Neural progenitor cell (in vitro differentiated cells): Measurements from ENCODE around the gene LHFPL5.

ENCODE experiments used
- EZH2 ChIP-seq: fragments of 200-600 bp; sonication (generic); IDR thresholded peaks from 2 replicates; pipeline ENCODE4 v1.6.1; 2017; ENCODE audit warnings: antibody characterized with exemption, mild to moderate bottlenecking, moderate library complexity
- EZH2phosphoT487 ChIP-seq: fragments of 200-600 bp; sonication (generic); IDR thresholded peaks from 2 replicates; pipeline ENCODE4 v1.6.1; 2017; ENCODE audit warnings: antibody characterized with exemption
- TF ChIP-seq, protein P1 (sequence below): fragments of 200-600 bp; sonication (generic); IDR thresholded peaks from 2 replicates; pipeline ENCODE4 v1.5.1; 2017; ENCODE audit warnings: antibody characterized with exemption, mild to moderate bottlenecking

DNA sequence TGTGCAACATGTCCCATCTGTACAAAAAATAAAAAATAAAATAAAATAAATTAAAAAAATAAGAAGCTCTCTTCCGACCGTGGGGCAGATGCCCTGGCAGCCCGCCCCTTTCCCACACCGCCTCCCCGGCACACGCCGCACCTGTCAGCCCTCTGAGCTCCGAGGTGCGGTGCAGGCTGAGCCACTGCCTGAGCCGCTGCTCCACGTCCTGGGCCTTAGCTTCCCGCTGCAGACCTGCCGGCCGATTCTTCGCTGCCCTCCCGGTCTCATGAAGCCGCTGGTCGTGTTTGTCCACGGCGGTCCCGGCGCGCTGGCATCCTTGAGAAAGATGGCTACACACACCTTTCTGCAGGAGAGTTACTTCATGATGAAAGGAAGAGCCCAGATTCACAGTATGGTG, 39.4 kb upstream of the LHFPL5 start:
- TF ChIP-seq, protein P1, sequence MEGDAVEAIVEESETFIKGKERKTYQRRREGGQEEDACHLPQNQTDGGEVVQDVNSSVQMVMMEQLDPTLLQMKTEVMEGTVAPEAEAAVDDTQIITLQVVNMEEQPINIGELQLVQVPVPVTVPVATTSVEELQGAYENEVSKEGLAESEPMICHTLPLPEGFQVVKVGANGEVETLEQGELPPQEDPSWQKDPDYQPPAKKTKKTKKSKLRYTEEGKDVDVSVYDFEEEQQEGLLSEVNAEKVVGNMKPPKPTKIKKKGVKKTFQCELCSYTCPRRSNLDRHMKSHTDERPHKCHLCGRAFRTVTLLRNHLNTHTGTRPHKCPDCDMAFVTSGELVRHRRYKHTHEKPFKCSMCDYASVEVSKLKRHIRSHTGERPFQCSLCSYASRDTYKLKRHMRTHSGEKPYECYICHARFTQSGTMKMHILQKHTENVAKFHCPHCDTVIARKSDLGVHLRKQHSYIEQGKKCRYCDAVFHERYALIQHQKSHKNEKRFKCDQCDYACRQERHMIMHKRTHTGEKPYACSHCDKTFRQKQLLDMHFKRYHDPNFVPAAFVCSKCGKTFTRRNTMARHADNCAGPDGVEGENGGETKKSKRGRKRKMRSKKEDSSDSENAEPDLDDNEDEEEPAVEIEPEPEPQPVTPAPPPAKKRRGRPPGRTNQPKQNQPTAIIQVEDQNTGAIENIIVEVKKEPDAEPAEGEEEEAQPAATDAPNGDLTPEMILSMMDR: no peak
- no peak for TF ChIP-seq EZH2phosphoT487
- no peak for TF ChIP-seq EZH2
